ENCODE results near the gene YTHDC1. TPM values are rescaled to one million over a fixed set of nuclear protein-coding genes. Genes with fewer than 3 reads are reported as not detected.

The YTHDC1 gene
- total RNA-seq, 1 experiment from 2014 or later, result 44.5 TPM

DNA sequence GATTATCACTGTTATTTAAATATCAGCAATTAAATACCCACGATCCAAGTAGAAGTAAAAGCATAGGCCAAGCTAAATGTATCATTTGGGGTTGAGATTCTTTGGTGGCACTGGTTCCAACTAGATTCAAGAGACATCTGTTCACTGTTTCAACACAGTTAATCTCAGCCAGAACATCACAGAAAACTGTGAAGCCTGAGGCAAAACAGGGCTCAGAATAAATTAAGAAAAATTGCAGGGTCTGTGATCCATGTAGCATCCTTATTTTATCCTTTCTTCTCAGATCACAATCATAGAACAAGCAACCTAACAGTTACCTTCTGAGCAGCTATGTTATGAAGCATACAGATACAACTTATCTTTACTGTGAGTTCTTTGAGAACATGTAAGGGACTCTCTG, 23.7 kb downstream of the YTHDC1 start:
- Histone ChIP-seq H3K27me3 (ENCODE audit: control insufficient read depth, insufficient read depth, low read length) (no peaks in the 10 kb centered on the region), H3K4me3 (ENCODE audit: low read depth in 2 of 2, low read length in 2 of 2) (no peak overlapping the region), H3K27ac (ENCODE audit: low read length) (no peak overlapping the region), H3K36me3 (ENCODE audit: control insufficient read depth, insufficient read depth, low read length) (peaks cover 38% of the 10 kb centered on the region), H3K9me3 (ENCODE audit: control insufficient read depth, insufficient read depth, low read depth, low read length) (no peaks in the 10 kb centered on the region), H3K4me1 (ENCODE audit: control insufficient read depth, insufficient read depth, low read length) (no peaks in the 10 kb centered on the region)
- CTCF ChIA-PET, result no interaction called here
- no peak for DNase-seq (ENCODE audit: low read depth, low spot score)
- no TSS peak for BruUV-seq (replicated peaks)
- no peak for ATAC-seq
- in situ Hi-C loops (cut with HindIII; ENCODE audit: low pct_unique_long_range_greater_than_20kb, low sequenced_read_pairs), result no loop called here
- intact Hi-C loops (cut with micrococcal nuclease; ENCODE audit: unreplicated experiment), result no loop called here
- no peak for TF ChIP-seq POLR2AphosphoS5 (IDR thresholded peaks at IDR 0.05; ENCODE audit: low read depth, low read length)
- no peak for TF ChIP-seq TCF7L2 (IDR thresholded peaks at IDR 0.05; ENCODE audit: low read depth, low read length)
- TF ChIP-seq, protein P1, sequence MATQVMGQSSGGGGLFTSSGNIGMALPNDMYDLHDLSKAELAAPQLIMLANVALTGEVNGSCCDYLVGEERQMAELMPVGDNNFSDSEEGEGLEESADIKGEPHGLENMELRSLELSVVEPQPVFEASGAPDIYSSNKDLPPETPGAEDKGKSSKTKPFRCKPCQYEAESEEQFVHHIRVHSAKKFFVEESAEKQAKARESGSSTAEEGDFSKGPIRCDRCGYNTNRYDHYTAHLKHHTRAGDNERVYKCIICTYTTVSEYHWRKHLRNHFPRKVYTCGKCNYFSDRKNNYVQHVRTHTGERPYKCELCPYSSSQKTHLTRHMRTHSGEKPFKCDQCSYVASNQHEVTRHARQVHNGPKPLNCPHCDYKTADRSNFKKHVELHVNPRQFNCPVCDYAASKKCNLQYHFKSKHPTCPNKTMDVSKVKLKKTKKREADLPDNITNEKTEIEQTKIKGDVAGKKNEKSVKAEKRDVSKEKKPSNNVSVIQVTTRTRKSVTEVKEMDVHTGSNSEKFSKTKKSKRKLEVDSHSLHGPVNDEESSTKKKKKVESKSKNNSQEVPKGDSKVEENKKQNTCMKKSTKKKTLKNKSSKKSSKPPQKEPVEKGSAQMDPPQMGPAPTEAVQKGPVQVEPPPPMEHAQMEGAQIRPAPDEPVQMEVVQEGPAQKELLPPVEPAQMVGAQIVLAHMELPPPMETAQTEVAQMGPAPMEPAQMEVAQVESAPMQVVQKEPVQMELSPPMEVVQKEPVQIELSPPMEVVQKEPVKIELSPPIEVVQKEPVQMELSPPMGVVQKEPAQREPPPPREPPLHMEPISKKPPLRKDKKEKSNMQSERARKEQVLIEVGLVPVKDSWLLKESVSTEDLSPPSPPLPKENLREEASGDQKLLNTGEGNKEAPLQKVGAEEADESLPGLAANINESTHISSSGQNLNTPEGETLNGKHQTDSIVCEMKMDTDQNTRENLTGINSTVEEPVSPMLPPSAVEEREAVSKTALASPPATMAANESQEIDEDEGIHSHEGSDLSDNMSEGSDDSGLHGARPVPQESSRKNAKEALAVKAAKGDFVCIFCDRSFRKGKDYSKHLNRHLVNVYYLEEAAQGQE (IDR thresholded peaks at IDR 0.05; ENCODE audit: insufficient read depth in 1 of 2, low read depth in 2 of 2, low read length in 1 of 2), result no peak
- TF ChIP-seq SIN3A (IDR thresholded peaks at IDR 0.05; ENCODE audit: borderline replicate concordance, insufficient read depth, low read depth, low read length), result no peak
- TF ChIP-seq, protein P2, sequence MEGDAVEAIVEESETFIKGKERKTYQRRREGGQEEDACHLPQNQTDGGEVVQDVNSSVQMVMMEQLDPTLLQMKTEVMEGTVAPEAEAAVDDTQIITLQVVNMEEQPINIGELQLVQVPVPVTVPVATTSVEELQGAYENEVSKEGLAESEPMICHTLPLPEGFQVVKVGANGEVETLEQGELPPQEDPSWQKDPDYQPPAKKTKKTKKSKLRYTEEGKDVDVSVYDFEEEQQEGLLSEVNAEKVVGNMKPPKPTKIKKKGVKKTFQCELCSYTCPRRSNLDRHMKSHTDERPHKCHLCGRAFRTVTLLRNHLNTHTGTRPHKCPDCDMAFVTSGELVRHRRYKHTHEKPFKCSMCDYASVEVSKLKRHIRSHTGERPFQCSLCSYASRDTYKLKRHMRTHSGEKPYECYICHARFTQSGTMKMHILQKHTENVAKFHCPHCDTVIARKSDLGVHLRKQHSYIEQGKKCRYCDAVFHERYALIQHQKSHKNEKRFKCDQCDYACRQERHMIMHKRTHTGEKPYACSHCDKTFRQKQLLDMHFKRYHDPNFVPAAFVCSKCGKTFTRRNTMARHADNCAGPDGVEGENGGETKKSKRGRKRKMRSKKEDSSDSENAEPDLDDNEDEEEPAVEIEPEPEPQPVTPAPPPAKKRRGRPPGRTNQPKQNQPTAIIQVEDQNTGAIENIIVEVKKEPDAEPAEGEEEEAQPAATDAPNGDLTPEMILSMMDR (IDR thresholded peaks at IDR 0.05), result no peak
- POLR2A ChIA-PET, result no interaction called here

DNA sequence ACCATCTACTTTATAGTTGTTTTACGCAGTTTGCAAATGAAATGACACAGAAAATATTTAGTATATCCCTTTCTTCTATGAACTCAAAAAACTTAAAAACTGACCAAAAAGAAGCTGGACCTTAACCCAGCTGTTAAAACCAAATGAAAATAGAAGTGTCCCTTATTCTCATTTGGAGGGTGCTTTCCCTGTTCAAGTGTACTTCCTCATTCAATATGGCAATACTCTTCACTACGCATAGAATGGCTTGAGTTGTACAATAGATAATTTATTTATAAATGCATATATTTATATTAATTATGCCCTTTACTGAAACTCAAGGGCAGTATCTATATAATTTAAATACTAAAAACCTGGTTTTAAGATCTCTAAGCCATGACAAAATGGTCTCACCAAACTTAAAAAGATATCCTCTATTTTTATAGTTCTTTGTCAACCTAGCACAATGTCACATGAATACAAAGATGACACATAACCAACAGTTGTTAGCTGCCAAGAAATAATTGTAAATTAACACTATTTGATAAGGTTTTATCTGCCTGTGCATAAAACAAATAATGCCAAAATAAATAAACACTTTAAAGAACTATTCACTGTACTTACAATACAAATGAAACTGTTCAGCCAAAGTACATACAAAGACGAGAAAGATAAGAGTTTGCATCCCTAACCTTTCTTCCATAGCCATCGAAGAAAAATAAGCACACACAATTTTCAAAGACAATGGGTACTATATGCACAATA, 25.2 kb downstream of the YTHDC1 start:
- ChIA-PET POLR2A (no interaction called here), CTCF (no interaction called here)
- ATAC-seq (no peak), DNase-seq (ENCODE audit: low read depth, low spot score) (no peak)
- no TSS peak for BruUV-seq (replicated peaks)
- H3K27ac ChIP-seq (ENCODE audit: low read length), result no peak overlapping the region
- intact Hi-C loops (cut with micrococcal nuclease; ENCODE audit: unreplicated experiment) (no loop called here), in situ Hi-C loops (cut with HindIII; ENCODE audit: low pct_unique_long_range_greater_than_20kb, low sequenced_read_pairs) (no loop called here)
- H3K4me3 ChIP-seq (ENCODE audit: low read depth in 2 of 2, low read length in 2 of 2), result no peak overlapping the region
- no peaks in the 10 kb centered on the region for H3K4me1 ChIP-seq (ENCODE audit: control insufficient read depth, insufficient read depth, low read length)
- peaks cover 26% of the 10 kb centered on the region for H3K36me3 ChIP-seq (ENCODE audit: control insufficient read depth, insufficient read depth, low read length)
- H3K9me3 ChIP-seq (ENCODE audit: control insufficient read depth, insufficient read depth, low read depth, low read length), result no peaks in the 10 kb centered on the region
- no peaks in the 10 kb centered on the region for H3K27me3 ChIP-seq (ENCODE audit: control insufficient read depth, insufficient read depth, low read length)
- TF ChIP-seq SIN3A (IDR thresholded peaks at IDR 0.05; ENCODE audit: borderline replicate concordance, insufficient read depth, low read depth, low read length) (no peak), POLR2AphosphoS5 (IDR thresholded peaks at IDR 0.05; ENCODE audit: low read depth, low read length) (no peak)
- TF ChIP-seq, protein P2 (IDR thresholded peaks at IDR 0.05), result no peak

Data from Panc1 (cell line).